ENCODE data around the gene BLACAT1.

DNA sequence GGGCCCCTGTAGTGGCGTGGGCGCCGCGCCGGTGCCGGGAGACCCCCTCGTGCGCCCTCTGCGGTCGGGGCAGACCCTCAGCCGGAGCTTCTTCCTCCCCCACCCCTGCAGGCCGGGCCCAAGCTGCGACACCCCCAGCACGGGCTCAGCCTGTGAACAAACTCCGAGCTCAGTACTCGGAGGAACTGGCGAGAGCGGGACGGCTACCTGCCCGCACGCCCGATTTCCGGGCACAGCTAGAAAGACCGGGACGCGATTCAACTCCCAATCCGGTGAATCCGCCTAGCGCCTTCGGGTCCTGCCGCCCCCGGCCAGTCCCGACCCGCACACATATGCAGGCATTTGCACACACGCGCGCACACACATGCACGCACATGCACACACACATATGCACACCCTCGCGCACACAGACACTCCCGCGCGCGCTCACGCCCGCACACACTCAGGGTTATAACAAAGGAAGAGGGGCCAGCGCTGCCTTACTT, 580 bp upstream of the BLACAT1 start:
- no peak for TF ChIP-seq POLR2A (IDR thresholded peaks at IDR 0.05)
- TF ChIP-seq, protein P1, sequence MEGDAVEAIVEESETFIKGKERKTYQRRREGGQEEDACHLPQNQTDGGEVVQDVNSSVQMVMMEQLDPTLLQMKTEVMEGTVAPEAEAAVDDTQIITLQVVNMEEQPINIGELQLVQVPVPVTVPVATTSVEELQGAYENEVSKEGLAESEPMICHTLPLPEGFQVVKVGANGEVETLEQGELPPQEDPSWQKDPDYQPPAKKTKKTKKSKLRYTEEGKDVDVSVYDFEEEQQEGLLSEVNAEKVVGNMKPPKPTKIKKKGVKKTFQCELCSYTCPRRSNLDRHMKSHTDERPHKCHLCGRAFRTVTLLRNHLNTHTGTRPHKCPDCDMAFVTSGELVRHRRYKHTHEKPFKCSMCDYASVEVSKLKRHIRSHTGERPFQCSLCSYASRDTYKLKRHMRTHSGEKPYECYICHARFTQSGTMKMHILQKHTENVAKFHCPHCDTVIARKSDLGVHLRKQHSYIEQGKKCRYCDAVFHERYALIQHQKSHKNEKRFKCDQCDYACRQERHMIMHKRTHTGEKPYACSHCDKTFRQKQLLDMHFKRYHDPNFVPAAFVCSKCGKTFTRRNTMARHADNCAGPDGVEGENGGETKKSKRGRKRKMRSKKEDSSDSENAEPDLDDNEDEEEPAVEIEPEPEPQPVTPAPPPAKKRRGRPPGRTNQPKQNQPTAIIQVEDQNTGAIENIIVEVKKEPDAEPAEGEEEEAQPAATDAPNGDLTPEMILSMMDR (IDR thresholded peaks at IDR 0.05) = no peak
- TF ChIP-seq EP300 (IDR thresholded peaks at IDR 0.05; ENCODE audit: low read depth) = no peak

All from transverse colon (tissue), 3 donors.